ENCODE results near the gene LGALS9B.
"Not testable (repeated sequence)": the region's sequence is repeated elsewhere in the genome, so short reads cannot be mapped to it uniquely, and the experiment has no call there.

The LGALS9B gene

GRCh38 chr17:20466999-20467398 is 340 bp downstream of the LGALS9B start:
- not testable (repeated sequence) for DNase-seq (ENCODE audit: low read depth)

GRCh38 chr17:20466553-20466952 is 786 bp downstream of the LGALS9B start:
- not testable (repeated sequence) for DNase-seq (ENCODE audit: low read depth)

- not testable (repeated sequence) for DNase-seq (ENCODE audit: low read depth)
Observed at GRCh38 chr17:20465535-20465934, 1.8 kb downstream of the LGALS9B start.

- DNase-seq (ENCODE audit: low read depth): not testable (repeated sequence)
Observed at GRCh38 chr17:20464854-20465414, 2.4 kb downstream of the LGALS9B start.

- not testable (repeated sequence) for DNase-seq (ENCODE audit: low read depth)
Observed at GRCh38 chr17:20462158-20462557, 5.2 kb downstream of the LGALS9B start.

- not testable (repeated sequence) for DNase-seq (ENCODE audit: low read depth)
Observed at GRCh38 chr17:20457848-20458381, 9.4 kb downstream of the LGALS9B start.

GRCh38 chr17:20455106-20455505 is 12.2 kb downstream of the LGALS9B start:
- not testable (repeated sequence) for DNase-seq (ENCODE audit: low read depth)

- DNase-seq (ENCODE audit: low read depth): not testable (repeated sequence)
Observed at GRCh38 chr17:20453820-20454434, 13.4 kb downstream of the LGALS9B start.

- not testable (repeated sequence) for DNase-seq (ENCODE audit: low read depth)
Observed at GRCh38 chr17:20450852-20451251, 16.5 kb downstream of the LGALS9B start.

GRCh38 chr17:20447534-20448321 is 19.6 kb downstream of the LGALS9B start:
- DNase-seq (ENCODE audit: low read depth): not testable (repeated sequence)

- not testable (repeated sequence) for DNase-seq (ENCODE audit: low read depth)
Observed at GRCh38 chr17:20446895-20447294, 20.4 kb downstream of the LGALS9B start.

GRCh38 chr17:20444581-20445236 is 22.6 kb downstream of the LGALS9B start:
- not testable (repeated sequence) for DNase-seq (ENCODE audit: low read depth)

- DNase-seq (ENCODE audit: low read depth): not testable (repeated sequence)
Observed at GRCh38 chr17:20444173-20444572, 23.2 kb downstream of the LGALS9B start.

- DNase-seq (ENCODE audit: low read depth): not testable (repeated sequence)
Observed at GRCh38 chr17:20443632-20444031, 23.7 kb downstream of the LGALS9B start.

- not testable (repeated sequence) for DNase-seq (ENCODE audit: low read depth)
Observed at GRCh38 chr17:20440665-20441064, 26.7 kb downstream of the LGALS9B start.

- DNase-seq (ENCODE audit: low read depth): not testable (repeated sequence)
Observed at GRCh38 chr17:20435166-20435565, 32.2 kb downstream of the LGALS9B start.

- not testable (repeated sequence) for DNase-seq (ENCODE audit: low read depth)
Observed at GRCh38 chr17:20433382-20433781, 34.0 kb downstream of the LGALS9B start.

GRCh38 chr17:20427264-20427663 is 40.1 kb downstream of the LGALS9B start:
- not testable (repeated sequence) for DNase-seq (ENCODE audit: low read depth)

GRCh38 chr17:20422826-20423225 is 44.5 kb downstream of the LGALS9B start:
- not testable (repeated sequence) for DNase-seq (ENCODE audit: low read depth)

GRCh38 chr17:20418838-20419237 is 48.5 kb downstream of the LGALS9B start:
- DNase-seq (ENCODE audit: low read depth): not testable (repeated sequence)

- not testable (repeated sequence) for DNase-seq (ENCODE audit: low read depth)
Observed at GRCh38 chr17:20417492-20418080, 49.8 kb downstream of the LGALS9B start.

Measured in GM04504 (cell line).